Heart right ventricle (tissue), 16 donors: ENCODE measurements around the gene KCTD10. TPM values are rescaled to one million over a fixed set of nuclear protein-coding genes. Genes with fewer than 3 reads are reported as not detected.

Source experiments
- ATAC-seq, 8 donors: fragments of 200-7000 bp; cut with Tn5 transposase; one replicate each; pipeline ENCODE4 v1.9.1; 2020; ENCODE audit warnings: mild to moderate bottlenecking in 8 of 8, moderate library complexity in 8 of 8, moderate number of reproducible peaks in 1 of 8
- DNase-seq, 2 donors: peaks; one replicate each; pipeline ENCODE4 v3.0.0-alpha.2; 2020
- H3K27ac ChIP-seq, 10 donors: fragments of 200-600 bp; sonication (generic) in 2 of 10; one replicate each; pipeline versions ENCODE4 v1.5.0 to v1.8.0; 2020 to 2022; ENCODE audit warnings: mild to moderate bottlenecking in 3 of 10
- H3K27me3 ChIP-seq, 7 donors: fragments of 200-600 bp; one replicate each; pipeline ENCODE4 v1.8.0; 2021 to 2022; ENCODE audit warnings: mild to moderate bottlenecking in 2 of 7
- H3K36me3 ChIP-seq, 9 donors: fragments of 200-600 bp; sonication (generic) in 1 of 9; one replicate each; pipeline versions ENCODE4 v1.5.0 to v1.8.0; 2020 to 2022; ENCODE audit warnings: mild to moderate bottlenecking in 2 of 9
- H3K4me1 ChIP-seq, 9 donors: fragments of 200-600 bp; sonication (generic) in 1 of 9; one replicate each; pipeline versions ENCODE4 v1.5.0 to v1.8.0; 2020 to 2022; ENCODE audit warnings: mild to moderate bottlenecking in 4 of 9
- H3K4me3 ChIP-seq, 10 donors: fragments of 200-600 bp; sonication (generic) in 2 of 10; one replicate each; pipeline versions ENCODE4 v1.5.0 to v1.8.0; 2020 to 2022; ENCODE audit warnings: mild to moderate bottlenecking in 7 of 10, moderate library complexity in 2 of 10
- H3K9me3 ChIP-seq, 11 donors: fragments of 200-600 bp in 10 of 11; sonication (generic) in 2 of 11; one replicate each; pipeline versions ENCODE4 v1.5.0 to v1.8.0; 2013 to 2022; ENCODE audit warnings: mild to moderate bottlenecking in 2 of 11, control low read depth in 1 of 11, moderate library complexity in 1 of 11
- WGBS, 2 donors: extraction: QIAGEN DNeasy Blood & Tissue Kit; methylation state at CpG; one replicate each; pipeline ENCODE4 v1.1.7; 2013; ENCODE audit warnings: inconsistent platforms in 1 of 2; 5-methylcytosine and 5-hydroxymethylcytosine counted together
- intact Hi-C, 10 donors: fragments of 100-400 bp; cut with DNase I; formaldehyde crosslinking; loops; one replicate each; pipeline versions ENCODE4 v1.11.1 to v1.14.2; 2022
- polyA plus RNA-seq, 2 donors: library from polyadenylated mRNA; stranded (reverse); fragments of 200-250 nt; gene quantifications; one replicate each; pipeline ENCODE4 v1.2.3, GENCODE V29; 2013
- total RNA-seq, 10 donors: library from RNA; stranded (reverse); fragmentation: NEBNext Ultra II Directional in 3 of 10; extraction: Animal tissue kit (Norgen Biotek cat#: 25700) in 3 of 10; gene quantifications; one replicate each; pipeline versions ENCODE4 v1.2.1 to v1.2.4, GENCODE V29; 2021 to 2023
- TF ChIP-seq, protein P1 (sequence below), 9 donors: fragments of 200-600 bp; sonication (generic) in 2 of 9; IDR thresholded peaks; one replicate each; pipeline versions ENCODE4 v1.5.0 to v1.8.0; 2021 to 2022; ENCODE audit warnings: antibody characterized with exemption in 9 of 9, mild to moderate bottlenecking in 5 of 9, moderate library complexity in 1 of 9
- donor health status: Arrhythmogenic right ventricular cardiomyopathy.
- donor health status: ischemic (EF 13 %, LVEDD 7.1; RV severe dilation, severe dysfunction).
- donor health status: healthy with polysubstance abuse.
- donor health status: DM: no; HTN: yes; CAD: no.
- donor health status: DM: no; HTN: no; CAD: no.
- donor health status: ischemic (EF 25% LVEDD 6.9; RV normal size, moderate dysfunction).
- donor health status: ischemic (EF 25% LVEDD 5.7; RV mildly dilated, moderate dysfunction).
- donor health status: healthy.
- donor health status: DM: yes; HTN: yes; CAD: no.
- donor health status: Ischemic cardiomyopathy.
- donor health status: ischemic (EF 35%, LVEDD 5.7; RV mildly dilated, moderate dysfunction).
- donor health status: nonischemic (EF 11% LVEDD 7.7; RV severe dilation, severe dysfunction).
- donor health status: DM: yes; HTN: yes; CAD: no.
- donor health status: PGD.
- donor health status: ischemic (EF 29% LVEDD 5.4; RV normal size, mild dysfunction).
- donor health status: nonischemic (EF 23%, LVEDD 6.1; RV moderate dilation, normal function).

The KCTD10 gene
- total and polyA plus RNA-seq, 12 donors, result 13.6 to 64.9 (median 31.9) TPM

DNA sequence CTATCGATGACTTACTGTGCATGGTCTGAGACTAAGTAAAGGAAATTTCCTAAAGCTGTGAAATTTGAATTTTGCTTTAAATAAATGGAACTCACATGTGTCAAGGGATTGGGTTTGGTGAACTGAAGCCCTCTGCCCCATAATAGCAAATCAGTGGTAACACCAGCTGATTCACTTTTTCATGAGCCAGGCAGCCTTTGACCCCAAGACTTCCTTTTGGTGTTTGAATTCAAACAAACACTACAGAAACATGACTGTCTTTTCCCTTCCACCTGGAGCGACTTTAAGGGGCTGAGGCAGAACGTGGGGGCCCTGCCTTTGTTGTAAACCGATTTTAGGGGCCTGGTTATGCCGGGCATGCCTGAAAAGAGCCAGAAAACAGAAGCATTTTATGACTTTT, 28.8 kb downstream of the KCTD10 start:
- intact Hi-C loops, result no loop called here
- Histone ChIP-seq H3K9me3 (no peaks in the 10 kb centered on the region), H3K27me3 (no peaks in the 10 kb centered on the region), H3K27ac (no peak overlapping the region), H3K4me3 (no peak overlapping the region), H3K4me1 (peaks cover 3 to 37% (median 22%) of the 10 kb centered on the region in 9 donors), H3K36me3 (peaks cover 0 to 98% (median 47%) of the 10 kb centered on the region in 9 donors)
- TF ChIP-seq, protein P1, sequence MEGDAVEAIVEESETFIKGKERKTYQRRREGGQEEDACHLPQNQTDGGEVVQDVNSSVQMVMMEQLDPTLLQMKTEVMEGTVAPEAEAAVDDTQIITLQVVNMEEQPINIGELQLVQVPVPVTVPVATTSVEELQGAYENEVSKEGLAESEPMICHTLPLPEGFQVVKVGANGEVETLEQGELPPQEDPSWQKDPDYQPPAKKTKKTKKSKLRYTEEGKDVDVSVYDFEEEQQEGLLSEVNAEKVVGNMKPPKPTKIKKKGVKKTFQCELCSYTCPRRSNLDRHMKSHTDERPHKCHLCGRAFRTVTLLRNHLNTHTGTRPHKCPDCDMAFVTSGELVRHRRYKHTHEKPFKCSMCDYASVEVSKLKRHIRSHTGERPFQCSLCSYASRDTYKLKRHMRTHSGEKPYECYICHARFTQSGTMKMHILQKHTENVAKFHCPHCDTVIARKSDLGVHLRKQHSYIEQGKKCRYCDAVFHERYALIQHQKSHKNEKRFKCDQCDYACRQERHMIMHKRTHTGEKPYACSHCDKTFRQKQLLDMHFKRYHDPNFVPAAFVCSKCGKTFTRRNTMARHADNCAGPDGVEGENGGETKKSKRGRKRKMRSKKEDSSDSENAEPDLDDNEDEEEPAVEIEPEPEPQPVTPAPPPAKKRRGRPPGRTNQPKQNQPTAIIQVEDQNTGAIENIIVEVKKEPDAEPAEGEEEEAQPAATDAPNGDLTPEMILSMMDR (IDR thresholded peaks at IDR 0.05), result no peak
- DNase-seq, result no peak
- no peak for ATAC-seq
- 84 to 89% methylated on average over 5 of the region's 5 CpGs for WGBS, 2 donors

- no peak for DNase-seq
- H3K9me3 ChIP-seq, result no peaks in the 10 kb centered on the region
- ATAC-seq, result peak in 1 of 8 donors; percentile 4
- no peaks in the 10 kb centered on the region for H3K27me3 ChIP-seq
- peak overlapping the region in 8 of 10 donors; percentile 0 to 72 (median 40) for H3K27ac ChIP-seq
- H3K36me3 ChIP-seq, result peaks cover 0 to 91% (median 39%) of the 10 kb centered on the region in 9 donors
- peaks cover 3 to 38% (median 22%) of the 10 kb centered on the region in 9 donors for H3K4me1 ChIP-seq
- 77 to 80% methylated on average over 9 of the region's 9 CpGs for WGBS, 2 donors
- intact Hi-C loops, result loop anchor here in 1 of 10 donors (2.0 kb wide), 1 partner anchor 15 kb away; no protein-coding TSS in a partner anchor
- H3K4me3 ChIP-seq, result no peak overlapping the region
- TF ChIP-seq, protein P1 (IDR thresholded peaks at IDR 0.05), result no peak
Measured at GRCh38 chr12:109447482-109447881, 29.6 kb downstream of the KCTD10 start.

- Histone ChIP-seq H3K27me3 (no peaks in the 10 kb centered on the region), H3K36me3 (peaks cover 0 to 84% (median 39%) of the 10 kb centered on the region in 9 donors), H3K9me3 (no peaks in the 10 kb centered on the region), H3K4me3 (no peak overlapping the region), H3K27ac (peak overlapping the region in 9 of 10 donors; percentile 0 to 72 (median 37)), H3K4me1 (peaks cover 3 to 38% (median 22%) of the 10 kb centered on the region in 9 donors)
- ATAC-seq, result peak; percentile 27 to 86 (median 74)
- TF ChIP-seq, protein P1 (IDR thresholded peaks at IDR 0.05), result no peak
- intact Hi-C loops, result loop anchor here in 1 of 10 donors (2.0 kb wide), 1 partner anchor 16 kb away; no protein-coding TSS in a partner anchor
- no peak for DNase-seq
- WGBS, 2 donors, result 43 to 58% methylated on average over 8 of the region's 8 CpGs
Measured at GRCh38 chr12:109446869-109447268, 30.2 kb downstream of the KCTD10 start.

DNA sequence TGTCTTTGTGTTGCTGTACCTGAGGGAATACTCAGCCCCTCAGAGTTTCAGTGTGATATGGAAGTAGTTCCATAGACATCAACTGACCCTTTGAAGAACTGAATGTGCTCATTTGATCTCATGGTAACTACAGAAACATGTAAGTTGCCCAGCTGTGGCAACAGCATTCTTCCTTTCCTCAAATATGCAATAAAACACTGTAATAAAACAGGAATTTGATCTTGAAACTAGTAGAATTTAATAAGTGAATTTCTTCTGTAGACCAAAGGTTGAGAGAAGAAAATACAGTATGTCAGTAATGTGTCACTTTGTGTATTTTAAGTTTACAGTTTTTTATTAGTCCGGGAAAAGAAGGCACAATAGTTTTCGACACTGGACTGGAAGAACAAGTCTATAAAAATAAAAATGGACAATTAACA, 31.9 kb downstream of the KCTD10 start:
- Histone ChIP-seq H3K27ac (peak overlapping the region in 4 of 10 donors; percentile 27 to 56 (median 40)), H3K36me3 (peaks cover 0 to 68% (median 28%) of the 10 kb centered on the region in 9 donors), H3K9me3 (no peaks in the 10 kb centered on the region), H3K27me3 (no peaks in the 10 kb centered on the region), H3K4me3 (no peak overlapping the region), H3K4me1 (peaks cover 3 to 38% (median 16%) of the 10 kb centered on the region in 9 donors)
- 75 to 92% methylated on average over 2 of the region's 2 CpGs for WGBS, 2 donors
- ATAC-seq, result no peak
- no peak for DNase-seq
- intact Hi-C loops, result no loop called here
- TF ChIP-seq, protein P1 (IDR thresholded peaks at IDR 0.05), result no peak
